Type B pancreatic cell (in vitro differentiated cells): Measurements from ENCODE around the gene KIF6. TPM values are rescaled to one million over a fixed set of nuclear protein-coding genes. Genes with fewer than 3 reads are reported as not detected.

Experiments
- DNase-seq: peaks from one replicate; pipeline ENCODE4 v3.0.0; 2021; ENCODE audit warnings: mixed read lengths; ENCODE audit not compliant: unreplicated experiment; ENCODE audit errors: extremely low spot score
- H3K27ac Mint-ChIP-seq: 2 replicates; pipeline ENCODE4 v1.8.0; 2021; ENCODE audit warnings: mild to moderate bottlenecking, mixed read lengths
- H3K27me3 Mint-ChIP-seq: 2 replicates; pipeline ENCODE4 v1.8.0; 2021; ENCODE audit warnings: mixed read lengths
- H3K36me3 Mint-ChIP-seq: 2 replicates; pipeline ENCODE4 v1.8.0; 2021; ENCODE audit warnings: mixed read lengths
- H3K4me1 Mint-ChIP-seq: one replicate; pipeline ENCODE4 v1.8.0; 2021; ENCODE audit warnings: mixed read lengths; ENCODE audit not compliant: unreplicated experiment
- H3K4me3 Mint-ChIP-seq: 2 replicates; pipeline ENCODE4 v1.8.0; 2021; ENCODE audit warnings: mild to moderate bottlenecking, mixed read lengths
- H3K9me3 Mint-ChIP-seq: 2 replicates; pipeline ENCODE4 v1.8.0; 2021; ENCODE audit warnings: mixed read lengths
- total RNA-seq: library from RNA; stranded (reverse); gene quantifications from 2 replicates; pipeline ENCODE4 v1.2.1, GENCODE V29; 2021; ENCODE audit warnings: low replicate concordance
- TF ChIP-seq, protein P1 (sequence below): fragments of 200-600 bp; sonication (generic); conservative IDR thresholded peaks from 2 replicates; pipeline ENCODE4 v1.5.0; 2021; ENCODE audit warnings: antibody characterized with exemption, mild to moderate bottlenecking

KIF6 gene
- total RNA-seq, 1 donor from 2014 or later: 3.3 TPM

- Mint-ChIP-seq H3K27me3 (peaks cover 16% of the 10 kb centered on the region), H3K27ac (no peak overlapping the region), H3K9me3 (no peaks in the 10 kb centered on the region), H3K36me3 (no peaks in the 10 kb centered on the region), H3K4me1 (peaks cover 21% of the 10 kb centered on the region), H3K4me3 (no peak overlapping the region)
- TF ChIP-seq, protein P1, sequence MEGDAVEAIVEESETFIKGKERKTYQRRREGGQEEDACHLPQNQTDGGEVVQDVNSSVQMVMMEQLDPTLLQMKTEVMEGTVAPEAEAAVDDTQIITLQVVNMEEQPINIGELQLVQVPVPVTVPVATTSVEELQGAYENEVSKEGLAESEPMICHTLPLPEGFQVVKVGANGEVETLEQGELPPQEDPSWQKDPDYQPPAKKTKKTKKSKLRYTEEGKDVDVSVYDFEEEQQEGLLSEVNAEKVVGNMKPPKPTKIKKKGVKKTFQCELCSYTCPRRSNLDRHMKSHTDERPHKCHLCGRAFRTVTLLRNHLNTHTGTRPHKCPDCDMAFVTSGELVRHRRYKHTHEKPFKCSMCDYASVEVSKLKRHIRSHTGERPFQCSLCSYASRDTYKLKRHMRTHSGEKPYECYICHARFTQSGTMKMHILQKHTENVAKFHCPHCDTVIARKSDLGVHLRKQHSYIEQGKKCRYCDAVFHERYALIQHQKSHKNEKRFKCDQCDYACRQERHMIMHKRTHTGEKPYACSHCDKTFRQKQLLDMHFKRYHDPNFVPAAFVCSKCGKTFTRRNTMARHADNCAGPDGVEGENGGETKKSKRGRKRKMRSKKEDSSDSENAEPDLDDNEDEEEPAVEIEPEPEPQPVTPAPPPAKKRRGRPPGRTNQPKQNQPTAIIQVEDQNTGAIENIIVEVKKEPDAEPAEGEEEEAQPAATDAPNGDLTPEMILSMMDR: no peak
- DNase-seq: no peak
Measured at GRCh38 chr6:39339096-39339867, 385.9 kb downstream of the KIF6 start.

DNA sequence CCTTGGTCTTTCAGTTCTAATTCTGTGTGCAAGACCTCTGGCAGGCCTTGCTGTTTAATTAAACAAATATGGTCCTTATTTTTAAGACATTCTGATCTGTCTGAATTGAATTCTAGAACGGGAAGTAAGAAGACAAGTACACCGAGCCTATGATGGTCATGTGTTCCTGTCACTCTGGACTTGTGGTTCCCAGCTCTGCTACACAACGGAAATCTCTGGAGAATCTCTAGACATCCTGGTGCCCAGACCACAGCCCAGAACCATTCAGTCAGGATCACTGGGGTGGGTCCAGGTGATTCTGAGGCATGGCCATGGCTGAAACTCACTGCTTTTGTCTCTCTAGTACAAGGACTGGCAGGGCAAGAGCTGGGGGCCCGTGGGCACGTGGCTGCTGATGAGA, 386.8 kb downstream of the KIF6 start:
- no peak for DNase-seq
- Mint-ChIP-seq H3K27me3 (peaks cover 16% of the 10 kb centered on the region), H3K27ac (no peak overlapping the region), H3K9me3 (no peaks in the 10 kb centered on the region), H3K4me3 (no peak overlapping the region), H3K4me1 (peaks cover 21% of the 10 kb centered on the region), H3K36me3 (no peaks in the 10 kb centered on the region)
- TF ChIP-seq, protein P1: no peak

DNA sequence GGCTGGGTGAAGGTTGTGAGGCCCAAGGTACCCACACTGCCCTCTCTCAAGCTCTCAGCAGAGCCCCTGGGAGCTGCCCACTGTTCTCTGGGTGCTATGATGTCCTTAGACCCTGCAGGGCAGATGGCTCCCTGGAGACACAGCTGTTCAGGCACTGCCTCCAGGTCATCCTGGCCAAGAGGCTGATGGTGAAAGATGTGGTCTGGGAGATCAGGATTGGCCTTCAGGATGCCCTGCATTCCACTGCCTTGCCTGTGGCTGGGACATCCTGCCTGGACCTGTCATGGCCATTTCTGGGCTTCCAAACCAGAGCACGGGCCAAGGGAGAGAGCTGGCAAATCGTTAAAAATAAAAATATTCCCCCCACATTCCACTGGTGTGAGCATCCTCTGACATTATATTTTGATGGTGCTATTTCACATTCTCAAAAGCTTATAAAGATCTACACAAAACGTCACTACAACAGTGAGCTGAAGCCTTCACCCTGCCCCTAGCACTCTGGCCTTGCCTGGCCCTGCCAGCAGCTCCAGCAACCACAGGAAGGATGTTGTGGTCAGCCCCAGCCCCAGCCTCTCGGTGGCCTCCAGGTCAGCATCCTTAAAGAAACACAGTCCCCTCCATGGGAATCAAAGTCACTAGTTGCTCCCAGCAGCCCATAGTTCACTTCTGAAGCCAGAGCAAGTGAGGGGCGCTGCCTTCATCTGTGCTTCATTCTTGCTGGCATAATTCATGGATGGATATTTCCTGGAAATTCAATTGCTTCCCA, 389.2 kb downstream of the KIF6 start:
- no peak overlapping the region for H3K4me3 Mint-ChIP-seq
- peaks cover 21% of the 10 kb centered on the region for H3K27me3 Mint-ChIP-seq
- H3K36me3 Mint-ChIP-seq: no peaks in the 10 kb centered on the region
- no peak for DNase-seq
- H3K9me3 Mint-ChIP-seq: no peaks in the 10 kb centered on the region
- TF ChIP-seq, protein P1: no peak
- no peak overlapping the region for H3K27ac Mint-ChIP-seq
- peaks cover 21% of the 10 kb centered on the region for H3K4me1 Mint-ChIP-seq

DNA sequence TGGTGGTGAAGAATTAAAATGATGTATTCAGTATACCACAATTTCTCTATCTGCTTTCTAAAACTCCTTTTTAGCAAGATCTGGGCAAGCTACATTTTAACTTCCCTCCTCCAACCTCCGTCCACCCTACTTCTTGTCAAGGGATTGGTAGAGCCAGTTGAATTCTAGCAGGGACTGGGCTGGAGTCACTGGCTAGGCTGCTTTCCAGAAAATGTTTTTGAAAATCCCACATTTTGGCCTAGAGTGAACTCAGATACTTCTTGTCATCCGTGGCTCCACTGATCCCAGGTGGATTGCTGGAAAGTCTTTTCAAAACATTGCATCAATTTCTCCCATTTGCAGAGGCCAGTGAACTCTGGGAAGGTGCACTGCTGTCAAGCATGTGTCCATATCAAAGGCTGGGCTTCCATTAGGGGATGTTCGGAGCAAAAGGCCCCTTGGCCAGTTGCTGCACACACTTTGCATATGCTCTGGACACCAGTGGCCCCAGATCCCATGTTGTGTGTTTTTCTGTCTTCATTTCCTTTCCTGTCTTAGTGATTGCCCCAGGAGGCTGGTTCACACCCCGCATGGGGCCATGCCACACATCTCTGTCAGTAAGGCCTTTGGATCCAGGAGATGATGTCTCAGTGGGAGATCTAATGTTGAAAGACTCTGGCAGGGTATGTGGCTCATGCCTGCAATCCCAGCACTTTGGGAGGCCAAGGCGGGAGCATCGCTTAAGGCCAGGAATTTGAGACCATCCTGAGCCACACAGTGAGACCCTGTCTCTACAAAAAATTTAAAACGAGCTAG, 391.4 kb downstream of the KIF6 start:
- Mint-ChIP-seq H3K9me3 (no peaks in the 10 kb centered on the region), H3K27ac (no peak overlapping the region), H3K4me3 (no peak overlapping the region), H3K27me3 (peaks cover 28% of the 10 kb centered on the region), H3K36me3 (no peaks in the 10 kb centered on the region), H3K4me1 (peaks cover 9% of the 10 kb centered on the region)
- no peak for DNase-seq
- TF ChIP-seq, protein P1: no peak

DNA sequence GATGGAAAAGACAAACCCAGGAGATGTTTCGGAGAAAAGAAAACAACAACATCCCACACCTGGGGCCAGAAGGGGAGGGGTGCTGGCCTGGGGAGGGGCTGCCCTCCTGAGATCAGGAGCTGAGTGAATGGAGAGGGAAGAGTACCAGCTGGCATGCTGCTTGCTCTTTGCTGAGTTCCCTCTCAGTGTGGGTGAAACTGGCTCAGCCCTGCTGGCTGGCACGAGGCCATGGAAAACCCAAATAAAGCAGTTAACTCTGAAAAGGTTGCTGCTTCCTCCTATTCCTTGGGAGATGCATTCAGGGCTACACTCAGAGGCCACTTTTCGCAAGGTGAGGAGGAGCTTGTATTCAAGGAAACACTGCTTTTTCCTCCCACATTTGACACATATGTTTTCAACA, 394.7 kb downstream of the KIF6 start:
- Mint-ChIP-seq H3K36me3 (no peaks in the 10 kb centered on the region), H3K27me3 (peaks cover 32% of the 10 kb centered on the region)

More for the DNA sequence above, 394.7 kb downstream of the KIF6 start:
- no peak for DNase-seq
- Mint-ChIP-seq H3K4me1 (peaks cover 11% of the 10 kb centered on the region), H3K27ac (no peak overlapping the region), H3K4me3 (no peak overlapping the region), H3K9me3 (no peaks in the 10 kb centered on the region)
- TF ChIP-seq, protein P1: no peak
